GM04504 (cell line): ENCODE measurements around the gene NANOS1.
A peak's percentile ranks its signal among the peaks of the same experiment; 100 is the strongest.

Experiments
- DNase-seq: peaks from one replicate; pipeline ENCODE4 v3.0.0-alpha.2; 2012; ENCODE audit warnings: low read depth

NANOS1 gene, protein sequence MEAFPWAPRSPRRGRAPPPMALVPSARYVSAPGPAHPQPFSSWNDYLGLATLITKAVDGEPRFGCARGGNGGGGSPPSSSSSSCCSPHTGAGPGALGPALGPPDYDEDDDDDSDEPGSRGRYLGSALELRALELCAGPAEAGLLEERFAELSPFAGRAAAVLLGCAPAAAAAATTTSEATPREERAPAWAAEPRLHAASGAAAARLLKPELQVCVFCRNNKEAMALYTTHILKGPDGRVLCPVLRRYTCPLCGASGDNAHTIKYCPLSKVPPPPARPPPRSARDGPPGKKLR

DNA sequence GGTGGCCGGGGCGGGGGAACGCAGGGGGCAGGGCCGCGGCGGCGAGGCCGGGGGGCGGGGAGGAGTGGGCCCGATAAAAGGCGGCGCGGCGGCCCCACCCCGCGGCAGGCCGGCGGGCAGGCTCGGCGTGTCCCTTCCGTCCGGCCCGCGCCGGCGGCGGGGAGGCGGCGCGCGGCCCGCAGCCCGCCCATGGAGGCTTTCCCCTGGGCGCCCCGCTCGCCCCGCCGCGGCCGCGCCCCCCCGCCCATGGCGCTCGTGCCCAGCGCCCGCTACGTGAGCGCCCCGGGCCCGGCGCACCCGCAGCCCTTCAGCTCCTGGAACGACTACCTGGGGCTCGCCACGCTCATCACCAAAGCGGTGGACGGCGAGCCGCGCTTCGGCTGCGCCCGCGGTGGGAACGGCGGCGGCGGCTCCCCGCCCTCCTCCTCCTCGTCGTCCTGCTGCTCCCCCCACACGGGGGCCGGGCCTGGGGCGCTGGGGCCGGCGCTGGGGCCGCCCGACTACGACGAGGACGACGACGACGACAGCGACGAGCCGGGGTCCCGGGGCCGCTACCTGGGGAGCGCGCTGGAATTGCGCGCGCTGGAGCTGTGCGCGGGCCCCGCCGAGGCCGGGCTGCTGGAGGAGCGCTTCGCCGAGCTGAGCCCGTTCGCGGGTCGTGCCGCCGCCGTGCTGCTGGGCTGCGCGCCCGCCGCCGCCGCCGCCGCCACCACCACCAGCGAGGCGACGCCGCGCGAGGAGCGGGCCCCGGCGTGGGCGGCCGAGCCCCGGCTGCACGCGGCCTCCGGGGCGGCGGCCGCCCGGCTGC is at the start of gene NANOS1:
Gene NANOS1, plus strand, starts transcription at position 102 of the 808 bp plus-strand sequence. Its CDS starts 88 bp downstream, at position 190.
- no peak for DNase-seq

- DNase-seq = no peak
Measured at GRCh38 chr10:118980135-118980865, 49.2 kb upstream of the NANOS1 start.

DNA sequence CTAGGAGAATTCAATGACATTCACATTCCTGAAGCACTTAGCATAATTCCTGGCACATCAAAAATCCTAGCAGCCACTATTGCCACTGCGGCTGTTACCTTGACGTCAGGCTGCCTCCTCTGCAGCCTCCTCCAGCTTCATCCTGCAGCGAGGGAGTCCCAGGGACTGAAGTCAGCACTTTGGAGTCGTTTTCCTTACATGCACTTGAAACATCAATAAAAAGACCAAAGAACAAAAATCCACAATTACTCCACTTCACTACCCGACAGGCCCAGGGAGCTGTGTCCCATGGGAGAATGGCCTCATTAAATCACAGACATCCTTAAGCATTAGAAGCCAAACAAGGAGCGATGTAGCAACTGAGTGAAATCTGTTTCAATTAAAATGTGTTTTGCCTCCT is 48.6 kb upstream of the NANOS1 start:
- no peak for DNase-seq

DNA sequence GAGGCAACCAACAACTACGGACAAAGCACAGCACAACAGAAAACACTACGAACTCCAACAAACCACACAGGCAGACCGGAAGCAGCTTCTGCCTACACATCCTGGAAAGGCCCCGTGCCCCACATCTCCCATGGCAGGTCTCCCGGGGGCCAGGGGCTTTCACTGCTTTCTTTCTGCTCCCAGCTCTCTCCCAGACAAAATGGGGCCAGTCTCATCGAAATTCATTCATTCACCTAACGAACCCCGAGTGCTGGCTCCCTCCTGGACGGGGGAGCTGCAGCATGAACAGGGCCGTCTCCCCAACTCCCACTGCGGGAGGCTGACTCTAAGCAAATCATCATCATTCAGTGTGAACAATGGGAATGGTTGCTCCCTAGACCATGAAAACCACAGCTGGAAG is 47.6 kb upstream of the NANOS1 start:
- no peak for DNase-seq

DNA sequence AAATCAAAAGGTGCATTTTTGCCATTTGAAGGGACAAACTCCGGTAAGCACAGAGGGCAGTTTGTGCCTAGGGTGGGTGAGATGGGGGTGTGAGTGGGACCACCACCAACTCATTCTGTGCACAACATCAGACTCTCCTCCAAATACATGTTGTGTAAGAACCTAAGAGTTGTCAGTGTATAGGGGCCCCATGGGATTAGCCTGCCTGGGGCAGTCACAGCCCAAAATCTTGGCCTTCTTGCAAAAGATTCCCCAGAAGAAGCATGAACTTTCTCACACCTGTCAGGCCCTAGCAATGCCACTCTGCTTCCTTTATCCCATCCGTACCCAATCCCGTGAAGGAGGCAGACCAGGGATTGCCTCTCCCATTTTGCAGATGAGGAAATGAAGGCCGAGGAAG is 47.1 kb upstream of the NANOS1 start:
- DNase-seq = no peak

DNA sequence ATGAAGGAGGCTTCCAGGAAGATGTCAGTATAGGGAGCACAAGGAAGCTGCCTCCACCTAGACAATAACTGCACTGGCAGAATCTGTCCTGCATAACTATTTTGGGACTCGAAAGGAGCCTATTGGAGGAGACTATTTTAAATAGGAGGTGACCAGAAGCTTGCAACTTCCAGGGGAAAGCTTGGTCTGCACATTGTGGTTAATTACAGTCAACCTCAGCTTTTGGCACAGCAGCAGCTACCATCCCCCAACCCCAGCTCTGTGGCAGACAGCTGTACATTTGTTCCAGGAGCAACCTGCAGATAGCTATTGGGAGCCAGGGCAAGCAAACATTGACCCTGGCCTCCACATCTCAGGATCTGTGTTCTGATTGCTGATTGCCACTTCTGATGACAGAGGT is 46.3 kb upstream of the NANOS1 start:
- DNase-seq = no peak

GRCh38 chr10:118985576-118985975 is 43.9 kb upstream of the NANOS1 start:
- DNase-seq = no peak

GRCh38 chr10:118986815-118987790 is 42.4 kb upstream of the NANOS1 start:
- no peak for DNase-seq

GRCh38 chr10:118990326-118990725 is 39.2 kb upstream of the NANOS1 start:
- no peak for DNase-seq

- DNase-seq = no peak
Measured at GRCh38 chr10:118992496-118992895, 37.0 kb upstream of the NANOS1 start.

DNA sequence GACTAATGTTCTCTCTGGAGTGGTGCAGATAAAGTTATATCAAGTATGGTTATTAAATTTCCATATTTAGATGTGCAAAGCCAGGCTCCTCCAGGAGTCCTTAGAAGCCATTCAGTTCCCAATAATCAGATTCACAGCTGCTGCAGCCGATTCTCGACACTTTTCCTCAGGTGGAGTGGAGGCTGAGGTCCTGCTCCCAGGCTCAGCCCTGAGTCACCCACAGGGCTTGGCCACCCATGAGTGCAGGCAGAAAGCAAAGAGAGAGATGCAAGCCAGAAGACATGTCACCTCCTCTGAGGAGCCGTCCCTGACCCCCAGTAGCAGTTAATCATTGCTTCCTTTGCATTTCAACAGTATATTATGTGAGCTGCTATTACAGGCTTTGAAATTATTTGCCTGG is 36.3 kb upstream of the NANOS1 start:
- DNase-seq = no peak

GRCh38 chr10:118994321-118994720 is 35.2 kb upstream of the NANOS1 start:
- no peak for DNase-seq

- DNase-seq = no peak
Measured at GRCh38 chr10:118995739-118996138, 33.8 kb upstream of the NANOS1 start.

DNA sequence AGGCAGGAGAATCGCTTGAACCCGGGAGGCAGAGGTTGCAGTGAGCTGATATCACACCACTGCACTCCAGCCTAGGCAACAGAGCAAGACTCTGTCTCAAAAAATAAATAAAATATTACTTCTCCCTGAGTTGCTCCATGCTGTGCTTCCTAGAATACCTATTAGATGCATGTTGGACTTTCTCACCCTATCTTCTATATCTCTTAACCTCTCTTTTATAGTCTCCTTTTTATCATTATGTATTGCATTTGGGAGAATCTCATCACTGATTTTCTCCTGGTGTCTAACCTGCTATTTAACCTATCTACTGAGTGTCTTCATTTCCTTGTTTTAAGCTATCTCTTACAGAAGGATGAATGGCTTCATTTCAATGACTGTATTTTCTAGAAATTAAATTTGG is 32.1 kb upstream of the NANOS1 start:
- DNase-seq = no peak

- DNase-seq = no peak
Measured at GRCh38 chr10:118998183-118998582, 31.3 kb upstream of the NANOS1 start.

DNA sequence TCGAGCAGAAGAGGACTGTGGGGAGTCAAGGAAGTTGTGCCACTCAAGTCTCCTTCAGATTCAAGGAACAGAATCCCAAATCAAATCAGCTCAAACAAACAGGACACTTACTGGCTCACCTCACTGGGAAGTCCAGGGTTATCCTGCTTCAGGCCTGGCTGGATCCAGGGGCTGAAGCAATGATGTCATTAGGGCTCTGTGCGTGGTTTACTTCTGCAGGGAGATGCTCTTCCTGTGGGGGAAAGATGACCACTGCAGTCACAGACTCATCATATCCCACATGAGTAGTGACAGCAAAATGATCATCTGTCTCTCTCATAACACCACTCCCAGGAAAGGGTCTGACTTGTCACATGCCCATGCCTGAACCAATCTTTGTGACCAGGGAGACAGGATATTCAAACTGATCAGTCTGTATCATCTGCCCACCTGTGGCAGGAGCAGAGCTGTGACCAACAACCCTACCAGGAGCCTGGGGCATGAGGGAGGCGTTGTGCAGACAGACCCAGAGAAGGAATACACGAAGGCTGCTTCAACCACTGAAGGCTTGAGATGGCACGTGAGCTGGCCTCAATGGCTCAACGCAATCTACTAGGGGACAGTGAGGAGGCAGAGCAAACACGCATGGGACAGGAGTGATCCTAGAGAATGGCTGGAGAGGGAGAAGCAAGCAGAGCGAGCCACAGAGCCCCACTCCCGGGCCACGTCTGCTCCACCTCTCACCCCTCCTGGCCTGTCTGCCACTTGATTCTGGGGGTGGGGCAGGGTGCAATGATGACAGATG is 27.6 kb upstream of the NANOS1 start:
- no peak for DNase-seq

GRCh38 chr10:119003572-119004289 is 25.8 kb upstream of the NANOS1 start:
- DNase-seq = no peak

- no peak for DNase-seq
Measured at GRCh38 chr10:119005362-119006043, 24.0 kb upstream of the NANOS1 start.

- peak; percentile 94 for DNase-seq
Measured at GRCh38 chr10:119006451-119007210, 22.9 kb upstream of the NANOS1 start.
